CD4-positive, alpha-beta T cell treated with Interleukin-1 beta for 1 hour (primary cell): ENCODE measurements around the gene NAT10.

Experiments
- DNase-seq, 2 donors: peaks; one replicate each; pipeline ENCODE4 v3.0.0-alpha.2; 2020 to 2022

Gene NAT10

DNA sequence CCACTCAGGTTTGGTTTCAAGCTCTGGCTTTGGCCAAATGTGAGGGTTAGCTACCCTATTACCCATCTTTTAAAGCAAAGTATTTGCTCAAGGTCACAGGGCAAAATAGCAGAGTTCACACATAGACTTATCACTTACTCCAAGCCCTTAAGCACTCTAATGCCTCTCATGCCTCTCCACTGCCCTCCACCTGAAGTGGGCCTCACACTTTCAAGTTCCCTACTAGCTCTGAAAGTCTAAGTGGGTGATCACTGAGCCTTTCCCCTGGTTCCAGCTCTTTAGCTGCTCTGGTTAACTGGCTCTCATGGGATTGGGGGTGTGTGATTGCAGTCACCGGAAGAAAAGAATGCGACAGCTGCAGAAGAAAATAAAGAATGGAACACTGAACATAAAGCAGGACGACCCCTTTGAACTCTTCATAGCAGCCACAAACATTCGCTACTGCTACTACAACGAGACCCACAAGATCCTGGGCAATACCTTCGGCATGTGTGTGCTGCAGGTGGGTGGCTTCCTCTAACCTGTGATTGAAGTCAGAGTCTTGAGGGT lies 6.4 kb downstream of the NAT10 start:
- no peak for DNase-seq

DNA sequence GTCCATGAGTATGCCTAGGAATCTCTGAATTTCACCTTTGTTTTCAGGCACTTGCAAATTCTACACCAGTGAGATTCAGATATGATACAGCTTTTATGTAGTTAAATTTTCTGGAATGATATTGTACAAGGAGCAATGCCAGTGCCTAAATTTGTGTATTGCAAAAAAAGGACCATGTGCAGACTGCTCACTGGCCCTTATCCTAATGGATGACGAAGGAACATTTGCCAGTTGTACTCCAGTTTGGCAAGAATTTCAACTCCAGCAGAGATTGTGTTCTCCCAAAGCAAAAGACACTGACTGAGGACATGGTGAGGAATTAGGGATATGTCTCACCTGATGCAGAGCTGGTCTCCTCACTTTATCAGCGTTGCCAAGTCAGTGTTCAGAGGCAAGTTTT lies 8.6 kb downstream of the NAT10 start:
- DNase-seq: no peak

DNA sequence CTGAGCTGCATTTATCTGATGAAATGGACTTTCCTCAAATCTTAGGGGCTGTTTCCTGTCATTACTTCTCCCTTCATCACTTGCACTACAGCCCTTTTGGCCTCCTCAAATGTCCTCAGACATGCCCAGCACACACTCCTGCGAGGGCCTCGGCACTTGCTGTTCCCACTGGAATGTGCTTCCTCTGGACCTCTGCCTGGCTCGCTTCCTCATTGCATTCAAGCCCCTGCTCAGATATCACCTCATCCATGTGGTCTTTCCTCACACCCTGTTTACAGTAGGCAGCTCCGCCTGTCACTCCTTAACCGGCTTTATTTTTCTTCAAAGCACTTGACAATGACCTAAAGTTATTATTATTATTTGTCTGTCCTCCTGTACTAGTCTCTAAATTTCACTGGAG lies 9.0 kb downstream of the NAT10 start:
- no peak for DNase-seq

DNA sequence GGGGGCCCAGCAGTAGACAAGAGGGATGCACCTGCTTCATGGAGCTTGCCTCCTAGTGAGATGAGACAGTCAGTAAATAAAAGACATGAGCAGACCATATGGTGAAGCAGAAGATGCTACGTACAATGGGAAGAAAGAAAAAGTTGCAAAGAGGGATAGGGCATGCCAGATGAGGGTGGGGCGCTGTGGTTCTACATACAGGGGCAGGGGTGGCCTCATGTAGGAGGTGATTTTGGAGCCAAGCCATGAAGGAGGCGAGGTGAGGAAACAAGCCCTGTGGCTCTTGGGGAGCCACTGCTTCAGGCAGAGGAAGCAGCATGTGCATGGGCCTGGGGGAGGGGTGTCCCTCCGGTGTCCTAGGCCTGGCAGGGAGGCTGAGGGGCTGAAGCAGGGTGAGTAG lies 15.2 kb downstream of the NAT10 start:
- no peak for DNase-seq

DNA sequence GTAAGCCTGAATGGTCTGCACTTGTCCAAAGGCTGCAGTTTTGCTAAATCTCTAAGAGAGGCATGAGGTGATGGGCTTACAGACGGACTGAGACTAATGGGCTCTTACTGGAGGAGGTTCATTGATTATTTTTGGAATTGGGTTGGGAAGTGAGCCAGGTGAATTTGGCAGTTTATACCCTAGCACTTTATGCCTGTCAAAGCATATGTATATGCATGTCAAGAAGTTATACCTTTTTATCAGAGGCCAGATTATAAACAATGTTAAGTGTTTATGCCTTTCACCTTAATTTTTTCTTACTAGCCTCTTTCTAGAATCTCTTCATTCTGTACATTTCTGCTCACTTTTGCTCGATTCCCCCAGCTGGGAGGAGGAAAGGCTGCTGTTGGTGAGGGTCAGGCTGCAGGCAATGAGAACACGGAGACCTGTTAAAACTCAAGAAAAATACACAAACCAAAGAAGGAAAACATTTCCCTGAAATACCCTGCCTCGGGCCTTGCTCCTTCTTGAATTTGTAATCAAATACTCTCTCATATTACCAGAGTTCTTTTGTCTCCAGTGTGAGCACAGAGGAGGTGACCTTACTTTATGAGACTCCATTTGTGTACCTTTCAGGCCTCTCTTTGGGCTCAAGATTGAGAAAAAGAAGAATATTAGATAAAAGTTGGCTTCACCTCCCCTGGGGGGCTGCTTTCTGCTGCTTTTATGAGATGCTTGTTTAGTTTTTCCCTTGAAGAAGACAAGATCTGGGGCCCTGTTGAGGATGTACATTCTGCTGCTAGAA lies 19.6 kb downstream of the NAT10 start:
- DNase-seq: no peak

DNA sequence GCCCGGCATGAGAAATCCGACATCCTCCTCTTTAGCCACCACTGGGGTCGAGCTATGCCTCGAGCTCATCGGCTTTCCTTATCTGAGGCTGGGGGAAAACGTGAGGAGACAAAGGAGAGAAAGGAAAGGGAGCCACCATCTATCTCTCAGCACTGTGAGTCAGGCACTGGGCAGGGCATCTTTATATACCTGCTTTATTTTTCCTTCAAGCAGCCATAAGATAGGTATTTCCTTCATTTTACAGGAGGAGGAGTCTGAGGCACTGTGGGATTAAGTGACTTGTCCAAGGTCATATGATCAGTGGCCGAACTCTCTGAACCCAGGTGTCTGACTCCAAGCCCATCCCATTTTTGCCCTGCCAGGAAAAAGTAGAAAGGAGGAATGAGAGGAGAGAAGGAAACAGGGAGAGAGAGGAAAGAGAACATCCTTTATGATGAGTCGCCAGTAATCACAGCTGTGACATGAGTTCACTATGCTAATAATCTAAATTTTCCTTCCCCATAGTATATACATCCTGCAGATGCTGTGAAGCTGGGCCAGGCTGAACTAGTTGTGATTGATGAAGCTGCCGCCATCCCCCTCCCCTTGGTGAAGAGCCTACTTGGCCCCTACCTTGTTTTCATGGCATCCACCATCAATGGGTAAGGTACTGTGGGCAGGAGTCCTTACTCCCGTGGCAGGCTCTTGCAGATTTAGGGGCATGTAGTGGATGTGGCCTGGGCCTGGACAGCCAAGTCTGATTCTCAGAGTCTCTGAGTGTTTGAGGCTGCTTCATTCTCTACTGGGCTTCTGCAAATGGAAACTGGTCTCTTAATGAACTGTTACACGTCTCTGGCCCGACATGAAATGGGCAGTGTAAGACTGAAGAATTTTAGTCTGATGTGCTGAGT lies 21.8 kb downstream of the NAT10 start:
- no peak for DNase-seq

DNA sequence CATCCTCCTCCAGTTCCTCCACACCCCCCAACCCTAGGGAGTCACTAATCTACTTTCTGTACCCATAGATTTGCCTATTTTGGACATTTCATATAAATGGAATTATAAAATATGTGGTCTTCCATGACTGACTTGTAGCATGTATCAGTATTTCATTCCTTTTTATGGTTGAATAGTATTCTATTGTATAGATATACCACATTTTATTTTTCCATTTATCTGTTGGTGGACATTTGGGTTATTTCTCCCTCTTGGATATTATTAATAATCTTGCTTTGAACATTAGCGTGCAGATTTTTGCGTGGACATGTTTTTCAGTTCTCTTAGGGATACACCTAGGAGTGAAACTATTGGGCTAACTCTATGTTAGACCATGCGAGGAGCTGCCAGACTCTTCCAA lies 23.4 kb downstream of the NAT10 start:
- no peak for DNase-seq

DNA sequence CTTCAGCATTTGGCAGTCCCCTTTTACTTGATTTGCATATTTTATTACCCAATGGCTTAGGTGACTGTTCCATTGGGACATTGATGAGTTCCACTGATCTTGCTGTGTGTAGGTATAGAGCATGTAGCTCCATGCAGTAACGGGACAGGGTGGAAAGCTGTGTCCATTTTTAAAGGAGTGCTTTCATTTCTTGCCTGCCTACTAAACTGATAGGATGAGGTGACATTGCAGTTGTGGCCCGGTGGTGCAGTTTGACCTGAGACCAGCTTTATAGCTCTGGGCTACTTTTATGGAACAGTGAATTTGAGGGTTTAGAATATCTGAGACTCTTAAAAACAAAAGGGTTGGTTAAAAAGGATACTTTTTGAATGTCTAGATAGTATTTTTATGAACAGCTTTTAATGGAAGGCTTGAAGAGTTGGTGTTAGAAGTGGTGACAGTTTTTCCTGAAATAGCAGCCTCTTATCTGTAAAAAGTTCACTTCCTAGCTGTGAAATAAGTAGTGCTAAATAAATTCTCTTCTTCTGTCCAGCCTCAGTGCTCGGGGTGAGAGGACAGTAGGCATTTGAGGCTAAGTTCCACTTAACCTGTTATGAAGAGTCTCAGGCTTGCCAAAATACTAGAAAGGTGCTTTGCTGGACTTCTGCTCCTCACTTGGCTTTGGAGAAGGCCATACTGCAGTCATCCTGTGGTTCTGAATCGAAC lies 27.0 kb downstream of the NAT10 start:
- DNase-seq: no peak

DNA sequence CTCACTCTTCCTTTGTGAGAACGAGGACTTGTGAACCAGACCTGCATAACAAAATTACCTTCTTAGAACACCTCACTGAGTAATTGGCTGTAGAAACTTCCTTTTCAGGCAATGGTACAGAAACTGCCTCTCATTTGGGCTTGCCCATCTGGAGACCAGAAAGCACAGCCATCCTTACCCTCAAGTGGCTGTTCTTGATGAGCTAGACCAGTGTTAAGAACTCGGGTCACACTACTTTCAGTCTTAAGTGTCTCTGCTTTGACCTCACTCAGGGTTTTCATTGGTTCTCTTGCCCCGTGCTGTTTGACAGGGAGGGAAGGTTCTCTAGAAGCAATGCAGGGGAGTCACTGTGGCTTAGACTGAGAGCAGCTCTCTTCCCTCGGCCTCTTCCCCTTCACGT lies 29.3 kb downstream of the NAT10 start:
- no peak for DNase-seq

DNA sequence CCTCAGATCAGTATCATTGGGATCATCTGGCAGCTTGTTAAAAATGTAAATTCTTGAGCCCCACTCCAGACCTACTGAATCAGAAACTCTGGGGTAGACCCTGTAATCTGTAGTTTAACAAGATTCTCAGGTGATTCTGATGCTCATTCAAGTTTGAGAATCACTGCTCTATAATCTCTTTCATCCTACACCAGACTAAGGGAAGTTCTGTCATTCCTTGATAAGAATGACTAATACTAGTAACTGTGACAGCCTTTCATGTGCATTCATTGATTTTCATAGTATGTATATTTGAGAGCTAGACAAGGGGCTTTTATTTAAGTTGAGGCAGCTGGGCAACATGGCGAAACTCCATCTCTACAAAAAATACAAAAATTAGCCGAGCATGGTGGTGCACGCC lies 30.0 kb downstream of the NAT10 start:
- no peak for DNase-seq

DNA sequence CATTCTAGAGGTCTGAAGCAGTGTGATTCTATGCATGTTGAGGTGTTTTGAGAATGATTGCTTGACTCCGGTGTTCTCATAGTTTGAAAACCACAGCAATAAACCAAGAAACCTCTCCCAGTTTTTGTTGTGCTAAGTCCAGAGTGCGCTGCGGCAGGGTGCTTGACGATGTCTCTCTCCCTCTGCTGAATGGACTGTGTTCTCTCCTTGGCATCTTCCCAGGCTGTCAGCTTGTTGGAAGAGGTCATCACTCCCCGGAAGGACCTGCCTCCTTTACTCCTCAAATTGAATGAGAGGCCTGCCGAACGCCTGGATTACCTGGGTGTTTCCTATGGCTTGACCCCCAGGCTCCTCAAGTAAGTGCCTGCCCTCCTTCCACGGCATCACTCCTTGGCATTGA lies 31.0 kb downstream of the NAT10 start:
- DNase-seq: no peak

DNA sequence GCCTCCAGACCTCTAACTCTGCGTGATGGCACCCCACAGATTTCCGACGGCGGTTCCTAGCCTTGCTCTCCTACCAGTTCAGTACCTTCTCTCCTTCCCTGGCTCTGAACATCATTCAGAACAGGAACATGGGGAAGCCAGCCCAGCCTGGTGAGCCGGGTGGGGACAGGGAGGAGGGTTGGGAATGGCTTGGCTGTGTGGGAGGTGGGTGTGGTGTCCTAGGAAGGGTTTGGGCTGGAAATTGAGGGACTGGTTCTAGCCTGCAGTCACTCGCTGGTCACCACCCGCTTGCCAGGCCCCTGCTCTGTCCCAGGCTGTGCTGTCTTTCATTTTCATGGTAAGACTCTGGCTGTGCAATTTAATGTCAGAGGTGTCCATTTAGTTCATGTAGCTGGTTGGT lies 33.9 kb downstream of the NAT10 start:
- no peak for DNase-seq

DNA sequence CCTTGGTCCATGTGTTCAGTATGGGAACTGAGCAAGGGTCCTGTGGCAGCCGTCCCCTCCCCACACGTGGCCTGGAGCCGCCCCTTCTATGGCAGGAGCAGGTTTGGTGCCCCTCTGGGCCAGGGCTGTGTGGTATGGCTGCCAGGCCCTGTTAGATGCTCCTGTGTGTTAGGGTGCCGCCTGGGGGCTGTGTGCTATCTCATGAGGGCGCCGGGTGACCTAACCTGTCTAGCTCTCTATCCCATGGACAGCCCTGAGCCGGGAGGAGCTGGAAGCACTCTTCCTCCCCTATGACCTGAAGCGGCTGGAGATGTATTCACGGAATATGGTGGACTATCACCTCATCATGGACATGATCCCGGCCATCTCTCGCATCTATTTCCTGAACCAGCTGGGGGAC lies 34.7 kb downstream of the NAT10 start:
- DNase-seq: no peak

DNA sequence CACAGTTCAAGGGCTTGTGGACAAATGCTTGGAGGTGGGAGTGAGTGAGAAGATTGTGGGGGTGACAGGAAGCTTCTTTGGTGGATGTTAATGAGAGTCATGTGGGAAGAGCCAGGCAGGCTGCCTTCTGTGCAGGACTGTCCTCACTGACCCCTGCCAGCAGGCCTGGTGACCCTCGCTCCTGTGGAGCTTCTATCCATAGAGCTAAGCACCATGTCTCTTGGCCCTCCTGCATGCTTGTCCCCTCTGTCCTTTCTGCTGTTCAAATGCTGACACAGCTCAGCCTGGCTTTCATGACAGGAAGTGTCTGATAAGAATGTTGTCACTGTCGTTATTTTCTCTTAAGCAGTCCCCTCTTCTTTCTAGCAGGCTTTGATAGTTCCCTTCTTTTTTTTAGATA lies 37.6 kb downstream of the NAT10 start:
- no peak for DNase-seq

DNA sequence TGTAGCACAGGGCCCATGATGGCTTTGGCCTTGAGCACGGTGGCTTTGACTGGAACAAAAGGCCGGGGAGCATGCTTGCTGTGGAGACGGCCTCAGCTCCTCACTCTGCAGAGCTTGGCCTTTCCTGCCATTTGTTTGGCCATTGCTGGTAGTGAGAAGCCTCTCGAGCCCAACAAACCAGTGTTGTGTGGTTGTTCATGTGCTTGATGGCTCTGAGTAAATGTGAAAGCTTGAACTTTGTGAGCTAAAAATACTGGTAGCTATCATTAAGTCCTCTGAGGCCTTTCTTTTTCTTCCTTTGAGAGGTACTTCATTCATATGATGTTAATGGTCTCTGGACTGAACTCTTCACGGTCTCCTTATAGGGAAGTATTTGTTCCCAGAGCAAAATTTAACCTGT lies 39.6 kb downstream of the NAT10 start:
- no peak for DNase-seq

DNA sequence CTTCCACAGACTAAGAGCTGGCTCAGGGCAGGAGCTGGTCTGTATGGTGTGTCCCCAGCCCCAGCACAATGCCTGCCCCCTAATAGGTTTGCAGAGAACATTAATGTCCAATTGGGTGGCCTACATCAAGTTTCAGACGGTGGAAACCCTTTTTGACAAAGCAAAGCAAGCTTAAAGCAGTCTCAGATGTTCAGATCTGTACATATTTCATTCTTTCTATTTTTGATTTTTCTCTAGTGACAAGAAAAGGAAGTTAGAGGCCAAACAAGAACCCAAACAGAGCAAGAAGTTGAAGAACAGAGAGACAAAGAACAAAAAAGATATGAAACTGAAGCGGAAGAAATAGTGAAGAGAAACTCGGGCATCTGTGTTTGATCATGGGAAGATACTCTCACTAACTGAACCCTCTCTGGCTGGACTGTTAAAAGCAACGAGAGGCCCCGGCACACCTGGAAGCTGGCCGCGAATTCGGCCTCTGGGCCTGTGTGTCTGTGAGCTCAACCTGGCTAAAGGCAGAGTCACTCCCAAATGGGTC lies 40.5 kb downstream of the NAT10 start:
- no peak for DNase-seq

DNA sequence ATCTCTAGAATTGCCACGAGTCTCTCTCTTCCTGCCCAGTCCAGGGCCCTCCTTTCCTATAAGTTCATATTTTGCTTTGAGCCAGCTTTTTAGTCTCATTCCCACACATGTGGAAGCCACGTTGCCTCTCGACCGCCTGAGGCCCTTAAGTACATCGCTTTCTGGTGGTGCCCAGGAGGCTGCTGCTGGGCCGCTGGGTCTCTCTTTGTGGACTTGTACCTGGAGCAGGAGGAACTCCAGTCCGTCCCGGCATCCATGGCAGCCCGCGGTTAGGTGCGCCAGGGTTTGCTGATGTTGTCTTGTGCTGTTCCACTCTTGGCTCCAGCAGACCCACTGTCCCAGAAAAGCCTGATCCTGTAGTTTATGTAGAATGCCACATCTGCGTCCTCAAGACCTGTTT lies 41.0 kb downstream of the NAT10 start:
- no peak for DNase-seq

DNA sequence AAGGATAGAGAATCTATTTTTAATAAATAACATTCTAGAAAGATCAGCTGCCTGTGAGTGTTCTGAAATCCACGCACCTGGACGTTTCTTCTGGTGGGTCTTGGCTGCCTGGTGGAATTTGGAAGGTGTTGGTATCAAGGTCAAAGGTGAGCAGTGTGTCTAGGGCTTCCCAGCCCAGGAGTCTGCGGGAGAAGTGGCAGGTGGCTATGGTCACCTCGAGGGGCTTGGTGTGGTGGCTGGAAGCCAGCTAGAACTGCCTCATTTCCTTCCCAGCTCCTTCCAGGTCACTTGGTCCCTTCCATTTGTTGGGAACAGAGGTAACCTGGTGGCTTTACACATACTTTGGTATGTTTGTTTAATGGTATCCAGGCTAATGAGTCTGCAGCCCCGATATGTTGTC lies 41.4 kb downstream of the NAT10 start:
- no peak for DNase-seq

DNA sequence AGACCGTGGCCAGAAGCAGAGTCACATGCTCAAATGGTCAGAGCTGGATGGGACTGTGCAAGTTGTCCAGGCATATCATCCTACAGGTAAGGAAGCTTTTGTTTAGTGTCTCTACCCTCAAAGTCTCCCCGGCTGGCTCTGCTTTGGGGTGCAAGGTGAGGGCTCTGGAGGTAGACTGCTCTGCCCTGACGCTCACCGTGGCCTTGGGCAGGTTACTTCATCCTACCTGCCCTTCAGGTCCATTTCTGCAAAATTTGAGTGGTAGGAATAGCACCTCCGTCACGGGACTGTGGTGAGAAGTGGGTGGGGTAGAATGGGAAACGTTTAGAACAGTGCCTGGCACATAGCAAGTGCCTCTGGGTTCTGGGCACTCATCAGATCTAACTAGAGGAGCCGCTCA lies 42.2 kb downstream of the NAT10 start:
- DNase-seq: no peak

DNA sequence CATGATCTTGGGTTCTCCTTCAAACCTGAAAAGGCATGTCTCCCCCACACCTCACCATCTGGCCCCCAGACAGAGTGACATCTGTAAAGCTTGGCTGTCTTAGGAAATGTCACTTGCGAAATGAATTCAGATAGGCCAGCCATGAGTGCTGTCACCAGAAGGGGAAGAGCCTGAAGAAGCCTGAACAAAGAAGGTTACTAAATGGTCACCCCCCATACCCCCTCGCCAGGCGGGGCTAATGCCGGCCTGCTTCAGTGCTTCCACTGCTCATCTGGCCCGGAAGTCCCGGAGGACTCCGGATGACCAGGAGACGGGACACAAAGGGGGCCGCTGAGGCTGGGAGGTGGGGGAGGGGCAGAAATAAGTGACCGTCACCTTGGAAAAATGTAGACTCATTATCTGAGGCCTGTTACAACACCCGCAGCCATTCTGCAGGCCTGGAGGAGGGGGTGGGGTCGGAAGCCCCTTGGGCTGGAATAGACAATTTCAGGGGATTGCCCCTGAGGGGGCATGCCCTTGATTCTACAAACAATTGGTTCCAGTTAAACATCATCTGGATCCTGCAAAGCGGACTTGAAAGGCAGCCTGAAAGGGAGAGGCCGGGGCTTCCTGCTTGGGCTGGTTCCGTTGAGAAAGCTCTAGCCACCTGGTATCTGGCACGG lies 43.2 kb downstream of the NAT10 start:
- no peak for DNase-seq

DNA sequence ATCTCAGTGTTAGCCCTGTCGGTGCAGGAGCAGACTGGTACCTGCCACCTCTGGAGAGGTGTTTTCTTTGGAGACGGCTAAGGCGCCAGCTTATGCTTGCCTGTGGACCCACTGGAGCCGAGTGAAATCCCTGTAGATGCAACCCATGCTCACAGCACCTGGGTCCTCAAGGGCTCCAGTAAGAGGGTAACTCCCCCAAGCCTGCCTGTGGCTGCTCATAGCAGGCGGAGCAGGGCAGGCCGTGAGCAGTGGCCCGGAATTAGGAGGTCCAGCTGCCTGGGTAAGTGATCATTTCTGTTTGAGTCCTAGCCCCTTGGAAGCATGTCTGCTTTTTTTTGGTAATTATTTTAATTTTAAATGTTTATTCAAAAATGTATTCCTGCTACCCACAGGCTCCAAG lies 43.8 kb downstream of the NAT10 start:
- DNase-seq: no peak

DNA sequence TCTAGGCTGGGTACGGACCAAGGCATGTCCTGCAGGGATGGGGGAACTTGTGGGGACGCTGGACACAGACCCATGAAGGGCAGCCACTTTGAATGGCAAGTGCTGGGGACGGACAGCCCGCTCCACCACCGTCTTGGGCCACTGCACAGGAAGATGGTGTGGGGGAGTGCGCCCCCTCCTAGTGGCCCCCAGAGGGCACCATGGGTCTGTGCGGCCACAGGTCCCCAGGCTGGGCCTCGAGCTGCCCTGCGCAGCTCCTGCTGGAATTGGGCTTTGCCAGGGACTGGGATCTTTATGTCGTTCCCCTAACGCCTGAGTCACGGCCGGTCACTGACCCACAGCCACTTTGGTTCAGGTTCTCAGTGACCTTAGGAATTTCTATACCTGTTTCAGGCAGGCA lies 44.4 kb downstream of the NAT10 start:
- DNase-seq: no peak
